Rectal smooth muscle tissue (tissue), 1 donor: ENCODE data around the gene CLDN1.
A peak's percentile ranks its signal among the peaks of the same experiment; 100 is the strongest.

Experiments
- H3K27ac ChIP-seq: one replicate; pipeline ENCODE4 v1.7.0; 2013; ENCODE audit warnings: low read depth, low read length, inconsistent platforms
- H3K27me3 ChIP-seq: one replicate; pipeline ENCODE4 v1.7.0; 2013; ENCODE audit warnings: low read length; ENCODE audit not compliant: control insufficient read depth, insufficient read depth
- H3K36me3 ChIP-seq: one replicate; pipeline ENCODE4 v1.7.0; 2013; ENCODE audit warnings: low read length; ENCODE audit not compliant: control insufficient read depth, insufficient read depth
- H3K4me1 ChIP-seq: one replicate; pipeline ENCODE4 v1.7.0; 2013; ENCODE audit warnings: low read length; ENCODE audit not compliant: control insufficient read depth, insufficient read depth
- H3K4me3 ChIP-seq: one replicate; pipeline ENCODE4 v1.7.0; 2013; ENCODE audit warnings: low read length
- H3K9ac ChIP-seq: one replicate; pipeline ENCODE4 v1.7.0; 2013; ENCODE audit warnings: low read length

Gene CLDN1, protein sequence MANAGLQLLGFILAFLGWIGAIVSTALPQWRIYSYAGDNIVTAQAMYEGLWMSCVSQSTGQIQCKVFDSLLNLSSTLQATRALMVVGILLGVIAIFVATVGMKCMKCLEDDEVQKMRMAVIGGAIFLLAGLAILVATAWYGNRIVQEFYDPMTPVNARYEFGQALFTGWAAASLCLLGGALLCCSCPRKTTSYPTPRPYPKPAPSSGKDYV

DNA sequence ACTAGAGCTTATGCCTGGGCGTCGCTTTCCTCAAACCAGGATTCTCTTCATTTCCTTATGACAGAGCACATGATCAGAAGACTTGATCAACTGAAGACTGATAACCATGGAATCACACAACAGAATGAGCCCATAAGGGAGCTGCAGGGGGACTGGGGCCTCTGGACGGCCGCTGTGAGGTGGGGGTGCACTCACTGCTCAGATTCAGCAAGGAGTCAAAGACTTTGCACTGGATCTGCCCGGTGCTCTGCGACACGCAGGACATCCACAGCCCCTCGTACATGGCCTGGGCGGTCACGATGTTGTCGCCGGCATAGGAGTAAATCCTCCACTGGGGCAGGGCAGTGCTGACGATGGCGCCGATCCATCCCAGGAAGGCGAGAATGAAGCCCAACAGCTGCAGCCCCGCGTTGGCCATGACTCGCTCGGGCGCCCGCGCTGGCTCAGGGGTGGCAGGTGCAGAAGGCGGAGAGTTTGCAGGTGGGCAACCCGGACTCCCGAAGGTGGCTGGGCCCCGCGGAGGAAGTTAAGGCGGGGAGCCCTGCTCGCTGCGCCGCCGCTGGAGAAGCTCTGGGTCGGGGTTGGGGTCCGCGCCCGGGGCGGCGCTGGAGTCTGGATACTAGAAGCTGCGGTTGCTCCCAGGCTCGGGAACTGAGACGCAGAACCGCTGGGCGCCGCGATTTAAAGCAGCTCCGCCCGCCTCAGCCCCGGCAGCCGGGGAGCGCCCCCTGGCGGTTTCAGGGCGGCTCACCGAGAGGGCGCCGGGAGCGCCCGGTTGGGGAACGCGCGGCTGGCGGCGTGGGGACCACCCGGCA, at the start of gene CLDN1:
TSS of gene CLDN1 (minus strand) at position 658 of the 815 bp plus-strand sequence. CDS start at position 418, 240 bp downstream.
- H3K27ac ChIP-seq: no peak within 1 kb of the TSS
- no peaks in the 10 kb centered on the region for H3K27me3 ChIP-seq
- H3K9ac ChIP-seq: no peak within 1 kb of the TSS
- H3K4me1 ChIP-seq: peaks cover 5% of the 10 kb centered on the region
- no peaks in the 10 kb centered on the region for H3K36me3 ChIP-seq
- H3K4me3 ChIP-seq: peak within 1 kb of the TSS; percentile 76

DNA sequence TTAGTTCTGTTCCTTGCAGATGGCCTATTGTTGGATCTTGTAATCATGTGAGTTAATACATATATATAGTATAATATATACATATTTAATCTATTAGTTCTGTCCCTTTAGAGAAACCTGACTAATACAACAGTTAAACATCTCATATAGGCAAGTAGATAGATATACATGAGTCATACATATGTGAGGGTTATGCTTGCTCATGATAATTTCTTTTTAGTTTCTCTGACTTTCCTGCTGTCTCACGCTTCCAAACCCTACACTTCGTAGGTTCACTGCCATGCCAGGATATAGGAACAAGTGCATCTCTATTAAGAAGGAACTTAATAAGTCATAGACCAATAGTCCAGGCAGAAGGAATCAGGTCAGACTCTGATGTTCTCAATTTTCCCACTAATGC, 48.9 kb upstream of the CLDN1 start:
- H3K36me3 ChIP-seq: no peaks in the 10 kb centered on the region
- H3K27ac ChIP-seq: no peak overlapping the region
- no peaks in the 10 kb centered on the region for H3K4me1 ChIP-seq
- H3K9ac ChIP-seq: no peak overlapping the region
- H3K4me3 ChIP-seq: no peak overlapping the region
- H3K27me3 ChIP-seq: no peaks in the 10 kb centered on the region

DNA sequence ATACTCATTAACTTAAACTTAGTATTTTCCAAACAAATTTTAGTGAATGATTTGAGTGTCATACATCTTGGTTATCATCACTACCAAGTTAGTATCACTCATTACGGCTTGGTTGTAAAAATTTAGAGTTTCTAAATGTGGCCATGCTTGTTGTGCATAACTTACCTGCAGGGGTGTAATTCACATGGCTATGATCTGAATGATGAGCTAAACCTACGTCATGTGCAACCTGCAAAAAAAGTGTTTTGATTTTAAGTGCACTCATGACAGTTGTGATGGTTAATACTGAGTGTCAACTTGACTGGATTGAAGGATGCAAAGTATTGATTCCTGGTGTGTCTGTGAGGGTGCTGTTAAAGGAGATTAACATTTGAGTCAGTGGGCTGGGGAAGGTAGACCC, 48.1 kb upstream of the CLDN1 start:
- Histone ChIP-seq H3K9ac (no peak overlapping the region), H3K36me3 (no peaks in the 10 kb centered on the region), H3K27me3 (no peaks in the 10 kb centered on the region), H3K4me1 (no peaks in the 10 kb centered on the region), H3K27ac (no peak overlapping the region), H3K4me3 (no peak overlapping the region)

DNA sequence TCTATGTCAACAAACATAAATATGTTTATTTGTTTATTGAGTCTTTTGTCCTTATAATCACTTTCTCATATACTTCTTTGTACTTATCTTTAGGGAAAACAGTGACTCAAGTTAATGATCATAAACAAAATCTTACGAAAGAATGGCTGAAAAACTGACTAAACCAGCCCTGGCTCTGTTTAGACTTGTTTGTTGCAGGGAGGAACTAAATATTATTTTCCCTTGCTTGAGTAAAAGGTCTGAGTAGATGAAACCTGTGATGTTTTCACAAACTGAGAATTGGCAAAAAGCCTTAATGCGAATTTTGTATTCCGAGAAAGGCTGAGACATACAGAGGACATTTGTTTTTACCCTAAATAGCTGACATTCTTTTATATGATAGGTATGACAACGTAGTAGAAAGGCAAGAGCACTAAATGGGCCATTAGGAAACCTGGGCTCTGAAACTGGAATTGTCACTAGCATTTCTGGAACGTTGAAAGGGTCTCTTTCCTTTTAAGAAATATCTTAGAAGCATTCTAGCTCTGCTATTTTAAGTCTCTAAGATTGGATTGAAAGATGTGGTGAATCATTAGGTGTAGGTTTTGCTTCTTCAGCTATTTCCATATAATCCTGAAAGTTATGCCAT, 47.5 kb upstream of the CLDN1 start:
- no peaks in the 10 kb centered on the region for H3K4me1 ChIP-seq
- no peak overlapping the region for H3K4me3 ChIP-seq
- H3K27ac ChIP-seq: no peak overlapping the region
- no peaks in the 10 kb centered on the region for H3K27me3 ChIP-seq
- H3K36me3 ChIP-seq: no peaks in the 10 kb centered on the region
- H3K9ac ChIP-seq: no peak overlapping the region

DNA sequence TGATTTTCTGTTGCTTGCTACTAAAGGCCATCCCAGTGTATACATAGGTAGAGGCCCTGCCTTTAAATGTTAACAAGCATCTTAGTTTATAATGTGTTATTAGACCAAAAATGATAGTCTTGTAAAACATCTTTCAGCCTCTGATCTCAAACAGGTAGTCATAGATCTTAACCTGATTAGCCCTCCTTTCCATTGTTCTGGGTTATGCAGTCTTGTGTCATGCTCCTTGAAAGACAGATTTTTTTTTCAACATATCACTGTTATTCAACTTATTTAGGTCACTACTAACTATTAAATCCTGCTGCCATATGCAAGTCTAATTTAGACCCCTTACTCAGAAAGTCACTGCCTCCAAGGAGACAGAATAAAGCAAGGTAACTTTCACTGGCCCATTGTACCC, 46.6 kb upstream of the CLDN1 start:
- no peak overlapping the region for H3K4me3 ChIP-seq
- H3K9ac ChIP-seq: no peak overlapping the region
- H3K27ac ChIP-seq: no peak overlapping the region

DNA sequence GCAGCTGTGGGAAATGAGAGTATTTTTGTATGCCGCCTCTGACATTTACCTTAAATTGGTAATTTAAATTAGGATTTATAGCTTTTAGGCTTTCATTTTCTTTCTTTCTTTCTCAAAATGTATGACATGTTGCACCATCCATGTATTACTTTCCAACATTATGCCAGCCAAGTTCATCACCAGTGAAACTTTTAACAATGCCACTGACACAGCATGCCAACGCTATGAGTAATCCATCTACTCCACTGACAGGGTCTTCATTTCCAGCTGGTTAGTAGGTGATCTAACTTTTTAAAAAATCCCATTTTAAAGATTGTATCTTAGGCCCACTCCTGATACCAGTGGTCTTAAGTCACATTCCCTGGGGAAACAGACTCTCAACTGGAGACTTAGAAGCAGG, 43.9 kb upstream of the CLDN1 start:
- no peaks in the 10 kb centered on the region for H3K36me3 ChIP-seq
- no peak overlapping the region for H3K27ac ChIP-seq
- no peaks in the 10 kb centered on the region for H3K27me3 ChIP-seq
- H3K4me1 ChIP-seq: no peaks in the 10 kb centered on the region
- no peak overlapping the region for H3K9ac ChIP-seq
- H3K4me3 ChIP-seq: no peak overlapping the region

More for the DNA sequence above, 46.6 kb upstream of the CLDN1 start:
- H3K4me1 ChIP-seq: no peaks in the 10 kb centered on the region
- no peaks in the 10 kb centered on the region for H3K36me3 ChIP-seq
- no peaks in the 10 kb centered on the region for H3K27me3 ChIP-seq

DNA sequence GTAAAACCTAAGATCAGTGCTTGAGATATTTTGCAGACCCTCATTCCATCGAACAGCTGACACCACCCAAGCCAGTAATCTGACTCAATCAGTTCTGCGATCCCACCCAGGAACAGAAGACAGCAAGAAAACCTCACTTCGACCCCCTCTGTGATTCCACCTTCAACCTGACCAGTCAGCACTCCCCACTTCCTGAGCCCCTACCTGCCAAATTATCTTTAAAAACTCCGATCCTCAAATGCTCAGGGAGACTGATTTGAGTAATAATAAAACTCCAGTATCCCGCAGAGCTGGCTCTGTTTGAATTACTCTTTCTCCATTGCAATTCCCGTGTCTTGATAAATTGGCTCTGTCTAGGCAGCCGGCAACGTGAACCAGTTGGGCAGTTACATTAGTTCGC, 40.0 kb upstream of the CLDN1 start:
- Histone ChIP-seq H3K9ac (no peak overlapping the region), H3K36me3 (no peaks in the 10 kb centered on the region), H3K27ac (no peak overlapping the region), H3K27me3 (no peaks in the 10 kb centered on the region), H3K4me3 (no peak overlapping the region), H3K4me1 (no peaks in the 10 kb centered on the region)

DNA sequence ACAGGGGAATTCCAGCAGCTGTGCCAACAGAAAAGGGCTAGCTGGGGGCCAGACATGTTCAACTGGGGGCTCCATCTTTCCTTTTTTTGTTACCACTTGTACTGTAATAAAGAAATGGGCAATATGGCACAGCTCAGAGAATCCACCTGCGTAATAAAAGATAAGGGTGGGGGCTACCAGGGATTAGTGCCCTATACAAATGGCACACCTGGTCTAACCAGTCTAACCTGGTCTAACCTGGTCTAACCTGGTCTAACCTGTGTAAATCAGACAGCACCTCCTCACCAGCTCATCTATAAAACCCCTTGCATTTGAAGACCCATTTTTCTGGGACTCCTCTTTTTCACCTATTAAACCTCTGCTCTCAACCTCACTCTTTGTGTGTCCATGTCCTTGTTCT, 39.5 kb upstream of the CLDN1 start:
- Histone ChIP-seq H3K27ac (no peak overlapping the region), H3K4me1 (no peaks in the 10 kb centered on the region), H3K4me3 (no peak overlapping the region), H3K36me3 (no peaks in the 10 kb centered on the region), H3K9ac (no peak overlapping the region), H3K27me3 (no peaks in the 10 kb centered on the region)

DNA sequence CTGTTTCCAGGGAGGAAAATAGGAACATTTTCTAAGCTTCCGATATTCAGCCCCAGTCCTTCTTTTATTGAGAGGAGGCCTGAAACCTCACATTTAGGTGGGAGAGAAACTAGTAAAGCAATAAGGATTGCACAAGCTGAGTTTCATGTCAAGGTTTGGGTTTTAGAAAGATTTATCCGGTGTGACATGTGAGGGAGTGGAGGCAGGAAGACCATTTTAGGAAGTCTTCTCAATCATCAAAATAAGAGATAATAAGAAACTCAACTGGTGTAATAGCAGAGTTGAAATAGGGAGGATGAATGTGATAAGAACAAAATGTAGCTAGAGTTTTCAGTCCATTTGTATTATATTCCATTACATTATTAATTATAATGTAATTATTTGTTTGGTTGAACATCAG, 38.0 kb upstream of the CLDN1 start:
- H3K4me3 ChIP-seq: no peak overlapping the region
- H3K36me3 ChIP-seq: no peaks in the 10 kb centered on the region
- no peaks in the 10 kb centered on the region for H3K27me3 ChIP-seq
- H3K4me1 ChIP-seq: no peaks in the 10 kb centered on the region
- H3K9ac ChIP-seq: no peak overlapping the region
- no peak overlapping the region for H3K27ac ChIP-seq

DNA sequence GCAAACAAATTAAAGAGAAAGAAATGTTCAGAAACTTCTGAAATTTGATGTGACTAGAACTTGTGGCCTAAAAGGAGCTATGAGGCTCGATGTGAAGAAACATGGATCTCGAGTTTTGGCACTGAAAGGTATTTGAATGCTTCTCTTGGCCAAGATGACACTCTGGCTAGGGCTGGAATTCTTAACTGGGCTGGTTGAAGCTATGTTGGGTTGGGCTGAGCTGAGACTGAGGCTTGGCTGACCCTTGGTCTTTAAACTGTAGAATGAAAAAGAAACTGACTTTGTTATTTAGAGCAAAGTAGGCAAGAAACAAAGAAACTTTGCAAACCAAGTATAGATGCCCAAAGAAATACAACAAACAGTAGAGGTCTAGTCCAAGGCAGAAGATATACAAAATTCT, 37.6 kb upstream of the CLDN1 start:
- Histone ChIP-seq H3K4me1 (no peaks in the 10 kb centered on the region), H3K36me3 (no peaks in the 10 kb centered on the region), H3K27ac (no peak overlapping the region), H3K27me3 (no peaks in the 10 kb centered on the region), H3K4me3 (no peak overlapping the region), H3K9ac (no peak overlapping the region)

DNA sequence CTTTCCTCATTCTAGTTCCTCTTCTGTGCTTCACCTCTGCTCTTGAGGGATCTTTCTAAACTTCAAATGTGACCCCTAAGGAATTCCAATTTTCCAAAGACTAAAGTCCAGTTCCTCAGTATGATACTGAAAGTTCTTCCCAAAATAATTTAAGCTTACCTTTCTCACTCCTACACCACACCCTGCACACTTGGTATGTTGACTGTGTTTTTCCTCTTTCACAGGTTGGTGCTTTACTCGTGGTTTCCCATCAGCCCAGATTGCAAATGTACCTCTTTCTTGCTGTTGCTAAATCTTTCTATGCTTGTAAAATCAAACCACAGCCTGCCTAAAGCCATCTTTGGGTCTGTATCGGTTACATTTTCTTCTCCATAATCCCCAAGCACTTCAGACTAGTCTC, 35.2 kb upstream of the CLDN1 start:
- no peak overlapping the region for H3K9ac ChIP-seq
- H3K36me3 ChIP-seq: no peaks in the 10 kb centered on the region
- H3K4me1 ChIP-seq: no peaks in the 10 kb centered on the region
- H3K27me3 ChIP-seq: no peaks in the 10 kb centered on the region
- no peak overlapping the region for H3K27ac ChIP-seq
- H3K4me3 ChIP-seq: no peak overlapping the region

DNA sequence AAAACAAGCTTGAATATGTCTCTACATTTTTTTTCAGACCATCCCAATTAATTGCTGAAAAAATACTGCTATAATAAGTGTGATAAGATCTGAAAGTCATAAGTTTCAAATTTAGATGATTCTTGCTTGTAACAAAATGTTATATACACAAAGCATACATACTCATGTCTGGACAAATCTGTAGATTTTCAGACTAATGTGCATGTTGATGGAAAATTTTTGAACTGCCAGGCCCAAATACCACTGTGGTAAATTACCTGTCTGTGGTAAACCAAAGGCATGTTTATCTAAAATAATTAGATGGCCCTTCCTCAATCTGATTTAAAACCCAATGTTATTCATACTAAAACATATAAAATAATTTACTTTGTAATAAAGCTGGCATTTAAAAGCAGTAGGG, 34.0 kb upstream of the CLDN1 start:
- Histone ChIP-seq H3K4me3 (no peak overlapping the region), H3K36me3 (no peaks in the 10 kb centered on the region), H3K4me1 (no peaks in the 10 kb centered on the region), H3K27me3 (no peaks in the 10 kb centered on the region), H3K27ac (no peak overlapping the region), H3K9ac (no peak overlapping the region)
